NCI-H2107 treated with DMSO at 0.1 percent for 48 hours (cell line): ENCODE results near the gene FURIN.
"Not testable (repeated sequence)": the region's sequence is repeated elsewhere in the genome, so short reads cannot be mapped to it uniquely, and the experiment has no call there.

Experiments used
- DNase-seq: peaks from one replicate; lab custom pipeline; 2025; ENCODE audit not compliant: unreplicated experiment; lab: John Stamatoyannopoulos, UW

The FURIN gene

GRCh38 chr15:90869601-90870353 is 1.4 kb downstream of the FURIN start:
- peak; percentile 8 for DNase-seq

DNA sequence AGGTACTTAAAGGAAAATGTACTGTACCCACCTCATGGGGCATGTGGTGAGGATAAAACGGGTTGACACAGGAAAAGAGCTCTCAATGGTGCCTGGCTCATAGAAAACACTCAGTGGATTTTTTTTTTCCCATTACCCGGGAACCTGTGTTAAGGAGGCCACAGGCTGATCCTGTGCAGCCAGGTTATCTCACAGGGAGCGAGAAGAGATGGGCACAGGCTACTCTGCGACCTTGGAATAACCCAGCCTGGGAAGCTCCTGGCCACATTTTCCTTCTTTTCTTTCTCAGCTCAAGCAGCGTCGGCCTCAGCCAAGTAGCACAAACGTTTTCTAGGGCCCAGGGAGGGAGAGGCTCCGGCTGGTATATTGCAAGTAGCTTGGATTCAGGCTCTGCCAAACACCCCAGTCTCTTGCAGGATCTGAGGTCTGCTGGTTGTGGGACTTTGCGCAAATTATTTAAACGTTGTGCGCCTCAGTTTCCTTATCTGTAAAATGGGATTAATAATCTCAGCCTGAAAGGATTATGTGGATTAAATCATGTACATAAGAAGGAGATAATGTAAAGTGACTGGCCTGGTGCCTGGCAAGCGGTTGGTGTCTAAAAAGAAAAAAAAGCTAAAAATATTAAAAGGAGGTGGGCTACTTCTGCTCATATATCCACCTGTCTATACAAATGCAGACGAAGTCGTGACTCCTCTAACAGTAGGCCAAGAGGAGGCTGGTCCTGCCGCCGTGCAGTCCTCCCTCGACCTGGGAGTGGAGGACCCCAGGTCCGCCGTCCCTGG is 2.2 kb downstream of the FURIN start:
- DNase-seq, result no peak

DNA sequence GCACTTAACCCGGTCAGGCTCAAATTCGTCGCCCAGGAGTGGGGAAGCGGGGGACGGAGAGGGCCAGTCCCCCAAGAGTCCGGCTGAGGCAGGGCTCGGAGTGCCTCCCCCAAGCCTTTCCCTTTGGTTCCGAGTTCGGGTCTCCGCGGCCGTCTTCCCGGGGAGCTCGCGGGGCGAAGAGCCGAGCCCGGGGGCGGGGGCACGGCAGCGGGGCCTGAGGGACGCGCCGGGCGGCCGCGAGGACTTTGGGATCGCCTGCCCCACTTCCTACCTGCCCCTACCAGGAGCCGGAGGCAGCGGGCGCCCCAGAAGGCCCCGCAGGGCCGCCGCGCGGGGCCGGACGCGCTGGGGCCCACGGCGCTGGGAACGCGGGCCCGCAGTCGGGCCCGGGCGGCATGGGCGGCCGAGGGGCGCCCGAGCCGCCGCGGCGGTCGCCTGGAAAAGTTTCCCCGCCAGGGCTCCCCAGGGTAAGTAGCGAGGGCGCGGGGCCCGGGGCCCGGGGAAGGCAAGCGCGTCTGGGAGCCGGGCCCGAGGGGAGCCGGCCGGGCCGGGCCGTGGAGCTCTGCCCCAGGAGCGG is 2.8 kb downstream of the FURIN start:
- DNase-seq, result no peak

- no peak for DNase-seq
Observed at GRCh38 chr15:90871716-90872485, 3.5 kb downstream of the FURIN start.

- DNase-seq, result no peak
Observed at GRCh38 chr15:90872486-90873184, 4.2 kb downstream of the FURIN start.

DNA sequence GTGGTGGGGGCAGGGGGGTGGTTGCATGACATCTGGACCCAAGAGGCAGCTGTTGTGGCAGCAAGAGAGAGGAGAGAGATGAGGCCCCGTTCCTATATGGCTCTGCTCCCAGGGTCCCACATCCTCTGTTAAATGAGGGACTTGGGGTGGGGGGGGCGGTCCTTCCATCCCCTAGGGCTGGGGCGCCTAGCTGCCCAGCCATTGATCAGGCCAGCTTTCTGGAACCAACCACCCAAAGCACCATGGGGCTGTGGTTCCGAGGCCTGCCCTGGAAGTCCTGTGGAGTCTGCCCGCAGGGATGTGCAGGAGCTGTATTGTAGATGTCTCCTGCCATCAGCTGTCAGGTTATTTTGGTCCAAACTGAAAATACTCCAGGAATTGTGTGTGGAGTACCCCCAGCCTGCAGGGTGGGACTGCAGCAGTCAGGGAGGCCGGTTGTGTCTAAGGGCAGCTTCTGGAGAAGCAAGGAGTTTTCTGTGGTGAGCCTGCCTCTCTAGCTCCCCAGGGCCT is 5.2 kb downstream of the FURIN start:
- DNase-seq, result no peak

DNA sequence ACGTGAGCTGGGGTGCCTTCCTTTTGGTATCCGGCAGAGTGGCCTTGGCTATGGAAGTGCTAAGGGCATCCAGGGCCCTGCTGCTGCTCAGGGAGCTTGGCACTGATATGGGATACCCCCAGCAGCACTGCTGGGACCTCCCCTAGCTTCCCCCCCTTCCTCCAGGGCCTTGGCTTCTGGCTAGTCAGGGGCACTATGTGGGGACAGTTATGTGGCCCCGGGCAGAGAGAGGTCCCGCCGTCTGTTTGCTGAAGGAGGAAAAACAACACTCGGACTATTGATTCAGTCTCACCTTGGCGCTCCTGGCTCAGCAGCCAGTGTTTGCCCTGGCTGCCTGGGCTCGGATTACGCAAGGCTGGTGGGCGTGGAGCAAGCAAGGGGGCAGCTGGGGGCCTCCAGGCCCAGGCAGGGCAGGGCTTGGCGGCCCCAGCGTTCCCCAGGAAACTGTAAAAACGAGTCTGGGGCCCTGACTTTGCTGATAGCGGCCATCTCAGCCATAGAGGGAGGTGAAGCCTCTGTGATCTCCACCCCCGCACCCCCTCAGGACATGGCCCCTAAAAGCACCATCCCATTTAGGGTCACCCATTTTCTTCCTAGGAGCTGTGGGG is 5.7 kb downstream of the FURIN start:
- no peak for DNase-seq

DNA sequence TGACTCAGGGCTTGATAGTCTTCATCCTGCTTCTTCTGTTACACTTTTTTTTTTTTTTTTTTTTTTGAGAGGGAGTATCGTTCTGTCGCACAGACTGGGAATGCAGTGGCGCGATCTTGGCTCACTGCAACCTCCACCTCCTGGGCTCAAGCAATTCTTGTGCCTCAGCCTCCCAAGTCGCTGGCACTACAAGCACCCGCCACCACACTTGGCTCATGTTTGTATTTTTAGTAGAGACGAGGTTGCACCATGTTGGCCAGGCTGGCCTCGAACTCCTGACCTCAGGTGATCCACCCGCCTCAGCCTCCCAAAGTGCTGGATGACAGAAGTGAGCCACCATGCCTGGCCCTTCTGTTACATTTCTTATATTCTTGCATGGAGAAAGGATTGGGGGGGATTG is 6.6 kb downstream of the FURIN start:
- not testable (repeated sequence) for DNase-seq

- no peak for DNase-seq
Observed at GRCh38 chr15:90875549-90875981, 7.2 kb downstream of the FURIN start.

DNA sequence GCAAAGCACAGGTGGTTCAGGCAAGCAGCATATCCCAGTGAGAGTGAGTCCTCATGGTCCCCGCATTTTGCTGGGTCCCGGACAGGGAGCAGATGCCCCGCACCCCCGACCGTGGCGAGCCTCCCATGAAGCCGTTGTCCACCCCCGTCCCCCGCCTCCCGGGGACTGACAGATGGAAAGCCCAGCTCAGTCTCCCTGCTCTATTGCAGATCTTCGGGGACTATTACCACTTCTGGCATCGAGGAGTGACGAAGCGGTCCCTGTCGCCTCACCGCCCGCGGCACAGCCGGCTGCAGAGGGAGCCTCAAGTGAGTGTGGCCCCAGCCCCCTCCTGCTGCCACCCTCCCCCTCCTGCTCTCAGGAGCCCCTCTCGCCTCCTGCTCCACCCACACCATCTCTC is 7.7 kb downstream of the FURIN start:
- no peak for DNase-seq

- DNase-seq, result no peak
Observed at GRCh38 chr15:90876512-90877170, 8.3 kb downstream of the FURIN start.

DNA sequence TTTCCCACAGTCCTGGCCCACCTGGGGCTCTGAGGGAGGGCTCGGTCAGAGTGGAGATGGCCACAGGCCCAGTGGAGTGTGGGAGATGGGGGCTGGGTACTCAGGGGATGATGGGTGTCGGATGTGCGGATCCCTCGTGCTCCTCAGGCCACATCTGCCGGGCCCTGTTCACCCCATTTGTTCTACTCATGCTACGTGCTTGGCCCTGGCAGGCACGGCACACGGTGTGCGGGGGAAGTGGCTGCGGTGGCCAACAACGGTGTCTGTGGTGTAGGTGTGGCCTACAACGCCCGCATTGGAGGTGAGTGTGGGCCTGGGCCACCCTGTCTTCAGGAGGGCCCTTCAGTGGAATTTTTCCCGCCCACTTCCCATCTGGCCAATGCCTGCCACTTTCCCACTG is 8.9 kb downstream of the FURIN start:
- no peak for DNase-seq

- DNase-seq, result no peak
Observed at GRCh38 chr15:90877996-90878395, 9.6 kb downstream of the FURIN start.

DNA sequence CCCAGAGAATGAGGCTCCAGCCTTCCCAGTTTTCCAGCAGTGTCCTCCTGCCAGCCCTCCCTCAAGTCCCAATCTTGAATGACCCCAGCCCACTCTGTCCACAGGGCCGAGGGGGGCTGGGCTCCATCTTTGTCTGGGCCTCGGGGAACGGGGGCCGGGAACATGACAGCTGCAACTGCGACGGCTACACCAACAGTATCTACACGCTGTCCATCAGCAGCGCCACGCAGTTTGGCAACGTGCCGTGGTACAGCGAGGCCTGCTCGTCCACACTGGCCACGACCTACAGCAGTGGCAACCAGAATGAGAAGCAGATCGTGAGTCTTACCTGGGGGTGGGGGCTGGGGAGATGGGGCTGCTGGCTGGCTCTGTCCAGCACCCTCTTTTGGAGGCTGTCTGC is 10.3 kb downstream of the FURIN start:
- no peak for DNase-seq

- DNase-seq, result no peak
Observed at GRCh38 chr15:90879730-90880366, 11.5 kb downstream of the FURIN start.

DNA sequence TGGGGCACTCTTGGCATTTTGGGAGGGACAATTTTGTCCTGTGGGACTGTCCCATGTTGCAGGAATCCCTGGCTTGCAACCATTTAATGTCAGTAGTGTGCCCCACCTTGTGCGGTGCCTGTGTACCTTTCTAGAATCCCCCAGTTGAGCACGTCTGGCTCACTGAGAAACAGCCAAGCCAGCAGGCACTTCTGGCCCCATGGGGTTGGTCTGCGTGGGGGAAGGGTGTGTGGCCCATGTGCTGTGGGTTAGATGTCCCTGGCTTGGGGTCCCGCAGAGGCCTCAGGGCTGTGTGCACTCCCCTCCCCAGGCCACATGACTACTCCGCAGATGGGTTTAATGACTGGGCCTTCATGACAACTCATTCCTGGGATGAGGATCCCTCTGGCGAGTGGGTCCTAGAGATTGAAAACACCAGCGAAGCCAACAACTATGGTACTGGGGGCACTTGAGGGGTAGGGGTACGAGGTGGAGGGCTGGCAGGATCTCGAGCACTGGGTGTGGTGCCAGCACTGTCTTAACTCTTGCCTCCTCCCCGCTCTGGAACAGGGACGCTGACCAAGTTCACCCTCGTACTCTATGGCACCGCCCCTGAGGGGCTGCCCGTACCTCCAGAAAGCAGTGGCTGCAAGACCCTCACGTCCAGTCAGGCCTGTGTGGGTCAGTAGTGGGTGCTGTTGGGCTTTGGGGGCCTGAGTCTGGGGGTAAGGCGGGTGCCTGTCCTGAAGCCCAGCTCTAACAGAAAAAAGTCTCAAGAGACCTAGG is 12.2 kb downstream of the FURIN start:
- no peak for DNase-seq

DNA sequence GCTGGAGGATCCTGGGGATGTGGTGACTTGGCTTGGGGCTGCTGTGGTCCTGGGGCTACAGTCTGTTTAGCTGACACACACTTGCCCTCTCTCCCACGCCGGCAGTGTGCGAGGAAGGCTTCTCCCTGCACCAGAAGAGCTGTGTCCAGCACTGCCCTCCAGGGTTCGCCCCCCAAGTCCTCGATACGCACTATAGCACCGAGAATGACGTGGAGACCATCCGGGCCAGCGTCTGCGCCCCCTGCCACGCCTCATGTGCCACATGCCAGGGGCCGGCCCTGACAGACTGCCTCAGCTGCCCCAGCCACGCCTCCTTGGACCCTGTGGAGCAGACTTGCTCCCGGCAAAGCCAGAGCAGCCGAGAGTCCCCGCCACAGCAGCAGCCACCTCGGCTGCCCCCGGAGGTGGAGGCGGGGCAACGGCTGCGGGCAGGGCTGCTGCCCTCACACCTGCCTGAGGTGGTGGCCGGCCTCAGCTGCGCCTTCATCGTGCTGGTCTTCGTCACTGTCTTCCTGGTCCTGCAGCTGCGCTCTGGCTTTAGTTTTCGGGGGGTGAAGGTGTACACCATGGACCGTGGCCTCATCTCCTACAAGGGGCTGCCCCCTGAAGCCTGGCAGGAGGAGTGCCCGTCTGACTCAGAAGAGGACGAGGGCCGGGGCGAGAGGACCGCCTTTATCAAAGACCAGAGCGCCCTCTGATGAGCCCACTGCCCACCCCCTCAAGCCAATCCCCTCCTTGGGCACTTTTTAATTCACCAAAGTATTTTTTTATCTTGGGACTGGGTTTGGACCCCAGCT is 13.0 kb downstream of the FURIN start:
- no peak for DNase-seq
